ENCODE measurements around the gene SMAD6. TPM values are rescaled to one million over a fixed set of nuclear protein-coding genes. Genes with fewer than 3 reads are reported as not detected.
A peak's percentile ranks its signal among the peaks of the same experiment; 100 is the strongest.

Gene SMAD6
- total and polyA plus RNA-seq, 9 of the 15 experiments (the other 6 are each of a cell fraction or from before 2014, with no cell fraction given) = 0.10 to 15.5 (median 3.7) TPM

- TF ChIP-seq, protein P1, sequence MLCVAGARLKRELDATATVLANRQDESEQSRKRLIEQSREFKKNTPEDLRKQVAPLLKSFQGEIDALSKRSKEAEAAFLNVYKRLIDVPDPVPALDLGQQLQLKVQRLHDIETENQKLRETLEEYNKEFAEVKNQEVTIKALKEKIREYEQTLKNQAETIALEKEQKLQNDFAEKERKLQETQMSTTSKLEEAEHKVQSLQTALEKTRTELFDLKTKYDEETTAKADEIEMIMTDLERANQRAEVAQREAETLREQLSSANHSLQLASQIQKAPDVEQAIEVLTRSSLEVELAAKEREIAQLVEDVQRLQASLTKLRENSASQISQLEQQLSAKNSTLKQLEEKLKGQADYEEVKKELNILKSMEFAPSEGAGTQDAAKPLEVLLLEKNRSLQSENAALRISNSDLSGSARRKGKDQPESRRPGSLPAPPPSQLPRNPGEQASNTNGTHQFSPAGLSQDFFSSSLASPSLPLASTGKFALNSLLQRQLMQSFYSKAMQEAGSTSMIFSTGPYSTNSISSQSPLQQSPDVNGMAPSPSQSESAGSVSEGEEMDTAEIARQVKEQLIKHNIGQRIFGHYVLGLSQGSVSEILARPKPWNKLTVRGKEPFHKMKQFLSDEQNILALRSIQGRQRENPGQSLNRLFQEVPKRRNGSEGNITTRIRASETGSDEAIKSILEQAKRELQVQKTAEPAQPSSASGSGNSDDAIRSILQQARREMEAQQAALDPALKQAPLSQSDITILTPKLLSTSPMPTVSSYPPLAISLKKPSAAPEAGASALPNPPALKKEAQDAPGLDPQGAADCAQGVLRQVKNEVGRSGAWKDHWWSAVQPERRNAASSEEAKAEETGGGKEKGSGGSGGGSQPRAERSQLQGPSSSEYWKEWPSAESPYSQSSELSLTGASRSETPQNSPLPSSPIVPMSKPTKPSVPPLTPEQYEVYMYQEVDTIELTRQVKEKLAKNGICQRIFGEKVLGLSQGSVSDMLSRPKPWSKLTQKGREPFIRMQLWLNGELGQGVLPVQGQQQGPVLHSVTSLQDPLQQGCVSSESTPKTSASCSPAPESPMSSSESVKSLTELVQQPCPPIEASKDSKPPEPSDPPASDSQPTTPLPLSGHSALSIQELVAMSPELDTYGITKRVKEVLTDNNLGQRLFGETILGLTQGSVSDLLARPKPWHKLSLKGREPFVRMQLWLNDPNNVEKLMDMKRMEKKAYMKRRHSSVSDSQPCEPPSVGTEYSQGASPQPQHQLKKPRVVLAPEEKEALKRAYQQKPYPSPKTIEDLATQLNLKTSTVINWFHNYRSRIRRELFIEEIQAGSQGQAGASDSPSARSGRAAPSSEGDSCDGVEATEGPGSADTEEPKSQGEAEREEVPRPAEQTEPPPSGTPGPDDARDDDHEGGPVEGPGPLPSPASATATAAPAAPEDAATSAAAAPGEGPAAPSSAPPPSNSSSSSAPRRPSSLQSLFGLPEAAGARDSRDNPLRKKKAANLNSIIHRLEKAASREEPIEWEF (CRISPR knock-in tag; IDR thresholded peaks at IDR 0.05) = peak; percentile 62; the same call in 1 of the 2 replicates
- TF ChIP-seq, protein P2, sequence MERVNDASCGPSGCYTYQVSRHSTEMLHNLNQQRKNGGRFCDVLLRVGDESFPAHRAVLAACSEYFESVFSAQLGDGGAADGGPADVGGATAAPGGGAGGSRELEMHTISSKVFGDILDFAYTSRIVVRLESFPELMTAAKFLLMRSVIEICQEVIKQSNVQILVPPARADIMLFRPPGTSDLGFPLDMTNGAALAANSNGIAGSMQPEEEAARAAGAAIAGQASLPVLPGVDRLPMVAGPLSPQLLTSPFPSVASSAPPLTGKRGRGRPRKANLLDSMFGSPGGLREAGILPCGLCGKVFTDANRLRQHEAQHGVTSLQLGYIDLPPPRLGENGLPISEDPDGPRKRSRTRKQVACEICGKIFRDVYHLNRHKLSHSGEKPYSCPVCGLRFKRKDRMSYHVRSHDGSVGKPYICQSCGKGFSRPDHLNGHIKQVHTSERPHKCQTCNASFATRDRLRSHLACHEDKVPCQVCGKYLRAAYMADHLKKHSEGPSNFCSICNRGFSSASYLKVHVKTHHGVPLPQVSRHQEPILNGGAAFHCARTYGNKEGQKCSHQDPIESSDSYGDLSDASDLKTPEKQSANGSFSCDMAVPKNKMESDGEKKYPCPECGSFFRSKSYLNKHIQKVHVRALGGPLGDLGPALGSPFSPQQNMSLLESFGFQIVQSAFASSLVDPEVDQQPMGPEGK (CRISPR knock-in tag; IDR thresholded peaks at IDR 0.05; ENCODE audit: borderline replicate concordance) = peak; percentile 47; the same call in 1 of the 2 replicates
- peak; percentile 86; the same call in 1 of the 2 replicates for TF ChIP-seq ZBTB7A (IDR thresholded peaks at IDR 0.05; ENCODE audit: borderline replicate concordance, control insufficient read depth, low read depth, low read length)
- 0 out of 2 replicates have a peak, but pooled peaks have one; percentile 23 for TF ChIP-seq ZFP1 (CRISPR knock-in tag; IDR thresholded peaks at IDR 0.05)
- TF ChIP-seq ZNF324 (CRISPR knock-in tag; IDR thresholded peaks at IDR 0.05) = peak; percentile 42; the same call in 1 of the 2 replicates
- 0 out of 2 replicates have a peak, but pooled peaks have one; percentile 67 for TF ChIP-seq ZBTB9 (CRISPR knock-in tag; IDR thresholded peaks at IDR 0.05)
- no peak for TF ChIP-seq SRSF1 (IDR thresholded peaks at IDR 0.05; ENCODE audit: low read depth, low read length)
- TF ChIP-seq ZNF175 (CRISPR knock-in tag; IDR thresholded peaks at IDR 0.05; ENCODE audit: low read depth) = peak; percentile 63
- peak; percentile 20; the same call in 1 of the 2 replicates for TF ChIP-seq NBN (IDR thresholded peaks at IDR 0.05; ENCODE audit: low read depth)
- peak; percentile 87 for TF ChIP-seq POLR2G (IDR thresholded peaks at IDR 0.05; ENCODE audit: low read depth, low read length)
- TF ChIP-seq NFIC (IDR thresholded peaks at IDR 0.05) = no peak; the same call in 1 of the 2 replicates
- TF ChIP-seq MAFK (IDR thresholded peaks at IDR 0.05; ENCODE audit: low read length) = peak; percentile 76
- peak; percentile 87 for TF ChIP-seq JUN (IDR thresholded peaks at IDR 0.05; ENCODE audit: borderline replicate concordance, low read depth, low read length)
- TF ChIP-seq JUN (CRISPR knock-in tag; IDR thresholded peaks at IDR 0.05; ENCODE audit: borderline replicate concordance) = no peak
- TF ChIP-seq, protein P3, sequence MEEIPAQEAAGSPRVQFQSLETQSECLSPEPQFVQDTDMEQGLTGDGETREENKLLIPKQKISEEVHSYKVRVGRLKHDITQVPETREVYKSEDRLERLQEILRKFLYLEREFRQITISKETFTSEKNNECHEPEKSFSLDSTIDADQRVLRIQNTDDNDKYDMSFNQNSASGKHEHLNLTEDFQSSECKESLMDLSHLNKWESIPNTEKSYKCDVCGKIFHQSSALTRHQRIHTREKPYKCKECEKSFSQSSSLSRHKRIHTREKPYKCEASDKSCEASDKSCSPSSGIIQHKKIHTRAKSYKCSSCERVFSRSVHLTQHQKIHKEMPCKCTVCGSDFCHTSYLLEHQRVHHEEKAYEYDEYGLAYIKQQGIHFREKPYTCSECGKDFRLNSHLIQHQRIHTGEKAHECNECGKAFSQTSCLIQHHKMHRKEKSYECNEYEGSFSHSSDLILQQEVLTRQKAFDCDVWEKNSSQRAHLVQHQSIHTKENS (CRISPR knock-in tag; IDR thresholded peaks at IDR 0.05) = no peak
- peak; percentile 40; the same call in 1 of the 2 replicates for TF ChIP-seq CTBP1 (IDR thresholded peaks at IDR 0.05; ENCODE audit: borderline replicate concordance)
- TF ChIP-seq ZFX (CRISPR knock-in tag; IDR thresholded peaks at IDR 0.05) = peak; percentile 91
- TF ChIP-seq MAFG (tag; conservative IDR thresholded peaks at IDR 0.05) = peak; percentile 89
These were observed 40.5 kb upstream of the SMAD6 start (continued) for GRCh38 chr15:66661432-66662096.

Data from K562 (cell line).